ENCODE data around the gene ADGRG6.

Gene ADGRG6

GRCh38 chr6:142469220-142469619, 167.4 kb downstream of the ADGRG6 start:
- Histone ChIP-seq H3K4me3 (ENCODE audit: low read depth, low read length) (no peak overlapping the region), H3K4me1 (ENCODE audit: control insufficient read depth, insufficient read depth, low read length) (no peaks in the 10 kb centered on the region), H3K9ac (ENCODE audit: low read depth, low read length) (no peak overlapping the region), H3K36me3 (ENCODE audit: control insufficient read depth, insufficient read depth, low read length) (no peaks in the 10 kb centered on the region), H3K27me3 (ENCODE audit: control insufficient read depth, insufficient read depth, low read length) (no peaks in the 10 kb centered on the region), H3K9me3 (ENCODE audit: control insufficient read depth, insufficient read depth, low read length) (no peaks in the 10 kb centered on the region)

GRCh38 chr6:142470421-142470820, 168.6 kb downstream of the ADGRG6 start:
- Histone ChIP-seq H3K4me3 (ENCODE audit: low read depth, low read length) (no peak overlapping the region), H3K36me3 (ENCODE audit: control insufficient read depth, insufficient read depth, low read length) (no peaks in the 10 kb centered on the region), H3K27me3 (ENCODE audit: control insufficient read depth, insufficient read depth, low read length) (no peaks in the 10 kb centered on the region), H3K9ac (ENCODE audit: low read depth, low read length) (no peak overlapping the region), H3K4me1 (ENCODE audit: control insufficient read depth, insufficient read depth, low read length) (no peaks in the 10 kb centered on the region), H3K9me3 (ENCODE audit: control insufficient read depth, insufficient read depth, low read length) (no peaks in the 10 kb centered on the region)

GRCh38 chr6:142474531-142475289, 172.9 kb downstream of the ADGRG6 start:
- H3K27me3 ChIP-seq (ENCODE audit: control insufficient read depth, insufficient read depth, low read length): no peaks in the 10 kb centered on the region
- no peak overlapping the region for H3K9ac ChIP-seq (ENCODE audit: low read depth, low read length)
- H3K9me3 ChIP-seq (ENCODE audit: control insufficient read depth, insufficient read depth, low read length): no peaks in the 10 kb centered on the region
- H3K4me3 ChIP-seq (ENCODE audit: low read depth, low read length): no peak overlapping the region
- no peaks in the 10 kb centered on the region for H3K36me3 ChIP-seq (ENCODE audit: control insufficient read depth, insufficient read depth, low read length)
- H3K4me1 ChIP-seq (ENCODE audit: control insufficient read depth, insufficient read depth, low read length): no peaks in the 10 kb centered on the region

- no peaks in the 10 kb centered on the region for H3K36me3 ChIP-seq (ENCODE audit: control insufficient read depth, insufficient read depth, low read length)
- no peak overlapping the region for H3K4me3 ChIP-seq (ENCODE audit: low read depth, low read length)
- no peaks in the 10 kb centered on the region for H3K27me3 ChIP-seq (ENCODE audit: control insufficient read depth, insufficient read depth, low read length)
- H3K4me1 ChIP-seq (ENCODE audit: control insufficient read depth, insufficient read depth, low read length): no peaks in the 10 kb centered on the region
- no peak overlapping the region for H3K9ac ChIP-seq (ENCODE audit: low read depth, low read length)
- H3K9me3 ChIP-seq (ENCODE audit: control insufficient read depth, insufficient read depth, low read length): no peaks in the 10 kb centered on the region
Observed at GRCh38 chr6:142476452-142476851, 174.6 kb downstream of the ADGRG6 start.

- no peaks in the 10 kb centered on the region for H3K27me3 ChIP-seq (ENCODE audit: control insufficient read depth, insufficient read depth, low read length)
- no peak overlapping the region for H3K4me3 ChIP-seq (ENCODE audit: low read depth, low read length)
- H3K9ac ChIP-seq (ENCODE audit: low read depth, low read length): no peak overlapping the region
- no peaks in the 10 kb centered on the region for H3K9me3 ChIP-seq (ENCODE audit: control insufficient read depth, insufficient read depth, low read length)
- no peaks in the 10 kb centered on the region for H3K4me1 ChIP-seq (ENCODE audit: control insufficient read depth, insufficient read depth, low read length)
- H3K36me3 ChIP-seq (ENCODE audit: control insufficient read depth, insufficient read depth, low read length): no peaks in the 10 kb centered on the region
Observed at GRCh38 chr6:142478117-142478516, 176.3 kb downstream of the ADGRG6 start.

- H3K9me3 ChIP-seq (ENCODE audit: control insufficient read depth, insufficient read depth, low read length): no peaks in the 10 kb centered on the region
- H3K27me3 ChIP-seq (ENCODE audit: control insufficient read depth, insufficient read depth, low read length): no peaks in the 10 kb centered on the region
- no peak overlapping the region for H3K4me3 ChIP-seq (ENCODE audit: low read depth, low read length)
- no peaks in the 10 kb centered on the region for H3K36me3 ChIP-seq (ENCODE audit: control insufficient read depth, insufficient read depth, low read length)
- H3K9ac ChIP-seq (ENCODE audit: low read depth, low read length): no peak overlapping the region
- no peaks in the 10 kb centered on the region for H3K4me1 ChIP-seq (ENCODE audit: control insufficient read depth, insufficient read depth, low read length)
Observed at GRCh38 chr6:142481466-142481865, 179.7 kb downstream of the ADGRG6 start.

GRCh38 chr6:142482249-142482648, 180.4 kb downstream of the ADGRG6 start:
- H3K4me1 ChIP-seq (ENCODE audit: control insufficient read depth, insufficient read depth, low read length): peaks cover 2% of the 10 kb centered on the region
- no peaks in the 10 kb centered on the region for H3K36me3 ChIP-seq (ENCODE audit: control insufficient read depth, insufficient read depth, low read length)
- H3K9ac ChIP-seq (ENCODE audit: low read depth, low read length): no peak overlapping the region
- no peaks in the 10 kb centered on the region for H3K27me3 ChIP-seq (ENCODE audit: control insufficient read depth, insufficient read depth, low read length)
- H3K9me3 ChIP-seq (ENCODE audit: control insufficient read depth, insufficient read depth, low read length): no peaks in the 10 kb centered on the region
- no peak overlapping the region for H3K4me3 ChIP-seq (ENCODE audit: low read depth, low read length)

GRCh38 chr6:142482974-142483373, 181.2 kb downstream of the ADGRG6 start:
- H3K36me3 ChIP-seq (ENCODE audit: control insufficient read depth, insufficient read depth, low read length): no peaks in the 10 kb centered on the region
- H3K4me1 ChIP-seq (ENCODE audit: control insufficient read depth, insufficient read depth, low read length): peaks cover 2% of the 10 kb centered on the region
- no peak overlapping the region for H3K4me3 ChIP-seq (ENCODE audit: low read depth, low read length)
- no peaks in the 10 kb centered on the region for H3K27me3 ChIP-seq (ENCODE audit: control insufficient read depth, insufficient read depth, low read length)
- no peak overlapping the region for H3K9ac ChIP-seq (ENCODE audit: low read depth, low read length)
- no peaks in the 10 kb centered on the region for H3K9me3 ChIP-seq (ENCODE audit: control insufficient read depth, insufficient read depth, low read length)

GRCh38 chr6:142485256-142485655, 183.4 kb downstream of the ADGRG6 start:
- peaks cover 2% of the 10 kb centered on the region for H3K4me1 ChIP-seq (ENCODE audit: control insufficient read depth, insufficient read depth, low read length)
- H3K4me3 ChIP-seq (ENCODE audit: low read depth, low read length): no peak overlapping the region
- H3K27me3 ChIP-seq (ENCODE audit: control insufficient read depth, insufficient read depth, low read length): no peaks in the 10 kb centered on the region
- no peaks in the 10 kb centered on the region for H3K9me3 ChIP-seq (ENCODE audit: control insufficient read depth, insufficient read depth, low read length)
- H3K9ac ChIP-seq (ENCODE audit: low read depth, low read length): no peak overlapping the region
- no peaks in the 10 kb centered on the region for H3K36me3 ChIP-seq (ENCODE audit: control insufficient read depth, insufficient read depth, low read length)

GRCh38 chr6:142489722-142490610, 188.2 kb downstream of the ADGRG6 start:
- no peak overlapping the region for H3K9ac ChIP-seq (ENCODE audit: low read depth, low read length)
- no peaks in the 10 kb centered on the region for H3K9me3 ChIP-seq (ENCODE audit: control insufficient read depth, insufficient read depth, low read length)
- no peak overlapping the region for H3K4me3 ChIP-seq (ENCODE audit: low read depth, low read length)
- no peaks in the 10 kb centered on the region for H3K27me3 ChIP-seq (ENCODE audit: control insufficient read depth, insufficient read depth, low read length)
- H3K36me3 ChIP-seq (ENCODE audit: control insufficient read depth, insufficient read depth, low read length): no peaks in the 10 kb centered on the region
- H3K4me1 ChIP-seq (ENCODE audit: control insufficient read depth, insufficient read depth, low read length): peaks cover 2% of the 10 kb centered on the region

Measured in iPS-15b (cell line).